Activated naive CD8-positive, alpha-beta T cell treated with anti-CD3 and anti-CD28 coated beads, Interleukin-2, amount 50 U/mL, for 16 hours (primary cell): ENCODE measurements around the gene LINGO3.

ENCODE experiments used
- DNase-seq: peaks from one replicate; pipeline ENCODE4 v3.0.0-alpha.2; 2020; ENCODE audit warnings: low read depth, low spot score

The LINGO3 gene

DNA sequence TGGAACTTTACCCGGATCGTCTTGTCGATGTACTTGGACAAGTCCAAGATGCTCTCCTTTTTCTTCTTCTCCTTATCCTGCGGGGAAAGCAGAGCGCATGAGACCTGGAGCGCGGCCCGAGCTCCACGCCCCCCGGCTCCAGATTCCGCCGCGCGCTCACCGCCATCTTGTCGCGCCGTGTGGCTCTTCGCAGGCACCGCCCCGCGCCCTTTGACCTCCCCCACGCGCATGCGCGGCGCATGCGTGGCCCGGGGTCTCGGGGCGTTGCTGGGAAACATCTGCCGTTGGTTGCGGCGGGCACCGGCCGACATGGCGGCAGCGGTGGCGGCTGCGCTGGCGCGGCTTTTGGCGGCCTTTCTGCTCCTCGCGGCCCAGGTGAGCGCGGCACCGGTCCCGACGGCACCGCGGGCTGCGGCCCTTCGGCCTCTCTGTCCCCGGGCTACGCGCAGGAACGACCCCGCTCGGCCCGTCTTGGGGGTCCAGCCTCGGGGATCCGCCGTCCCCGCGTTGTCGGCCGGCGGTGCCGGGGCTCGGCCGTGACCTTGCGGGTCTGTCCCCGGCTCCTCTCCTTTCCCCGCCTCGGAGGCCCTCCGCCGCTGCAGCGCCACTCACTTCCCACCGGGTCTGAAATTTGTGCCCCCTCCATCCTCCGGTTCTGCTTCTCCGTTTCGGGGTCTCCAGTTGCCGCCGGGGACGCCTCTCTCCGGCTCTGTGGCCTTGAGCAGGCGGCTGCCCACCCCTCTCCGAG is 20.6 kb upstream of the LINGO3 start, which contains the start of the genes LSM7 and SPPL2B:
TSS of gene LSM7 (minus strand) at position 186 of the 748 bp plus-strand sequence. CDS start at position 166, 20 bp downstream.
TSS of gene SPPL2B (plus strand) at position 284 of the 748 bp plus-strand sequence. CDS start at position 310, 26 bp downstream.
- peak; percentile 84 for DNase-seq

DNA sequence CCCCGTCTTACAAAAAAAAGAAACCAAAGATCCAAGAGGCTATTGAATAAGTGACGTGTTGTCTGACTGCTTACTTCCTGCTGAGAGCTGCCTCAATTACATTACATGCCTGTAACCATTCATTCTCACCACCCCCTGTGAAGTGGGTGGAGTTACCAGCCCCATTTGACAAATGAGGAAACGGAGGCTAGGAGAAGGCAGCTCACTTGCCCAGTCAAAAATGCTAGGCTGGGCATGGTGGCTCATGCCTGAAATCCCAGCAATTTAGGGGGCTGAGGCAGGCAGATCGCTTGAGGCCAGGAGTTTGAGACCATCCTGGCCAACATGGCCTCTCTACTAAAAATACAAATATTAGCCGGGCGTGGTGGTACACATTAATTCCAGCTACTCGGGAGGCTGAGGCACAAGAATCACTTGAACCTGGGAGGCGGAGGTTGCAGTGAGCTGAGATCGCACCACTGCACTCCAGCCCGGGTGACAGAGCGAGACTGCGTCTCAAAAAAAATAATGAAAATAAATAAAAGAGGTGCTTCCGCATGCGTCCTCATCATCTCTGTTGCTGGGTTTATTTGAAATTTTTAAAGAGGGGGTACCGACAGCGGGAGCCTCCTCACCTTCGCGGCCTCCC is 19.9 kb upstream of the LINGO3 start:
- DNase-seq, result peak; percentile 30

DNA sequence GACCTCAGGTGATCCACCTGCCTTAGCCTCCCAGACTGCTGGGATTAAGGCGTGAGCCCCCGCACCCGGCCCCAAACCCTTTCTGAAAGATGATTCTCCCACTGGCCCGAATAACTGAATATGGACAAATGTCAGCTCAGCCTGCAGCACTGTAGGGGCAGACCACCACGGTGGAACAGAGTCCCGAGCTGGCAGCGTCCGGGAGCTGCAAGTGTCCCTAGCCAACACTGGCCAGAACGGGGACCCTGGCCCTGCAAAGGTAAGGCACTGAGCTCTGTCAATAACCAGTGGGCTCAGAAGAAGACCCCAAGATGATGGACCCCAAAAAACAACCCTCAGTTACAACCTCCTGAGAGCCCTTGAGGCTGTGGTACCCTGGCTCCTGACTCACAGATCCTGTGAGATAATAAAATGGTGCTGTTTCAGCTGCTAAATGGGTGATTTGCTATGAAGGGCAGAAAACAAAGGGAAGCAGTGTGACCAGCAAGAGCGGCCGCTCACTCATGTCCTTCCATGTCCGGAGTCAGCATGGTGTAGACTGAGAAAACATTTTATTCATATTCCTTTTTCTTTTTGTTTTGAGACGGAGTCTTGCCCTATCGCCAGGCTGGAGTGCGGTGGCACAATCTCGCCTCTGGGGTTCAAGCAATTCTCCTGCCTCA is 18.9 kb upstream of the LINGO3 start:
- DNase-seq, result no peak

DNA sequence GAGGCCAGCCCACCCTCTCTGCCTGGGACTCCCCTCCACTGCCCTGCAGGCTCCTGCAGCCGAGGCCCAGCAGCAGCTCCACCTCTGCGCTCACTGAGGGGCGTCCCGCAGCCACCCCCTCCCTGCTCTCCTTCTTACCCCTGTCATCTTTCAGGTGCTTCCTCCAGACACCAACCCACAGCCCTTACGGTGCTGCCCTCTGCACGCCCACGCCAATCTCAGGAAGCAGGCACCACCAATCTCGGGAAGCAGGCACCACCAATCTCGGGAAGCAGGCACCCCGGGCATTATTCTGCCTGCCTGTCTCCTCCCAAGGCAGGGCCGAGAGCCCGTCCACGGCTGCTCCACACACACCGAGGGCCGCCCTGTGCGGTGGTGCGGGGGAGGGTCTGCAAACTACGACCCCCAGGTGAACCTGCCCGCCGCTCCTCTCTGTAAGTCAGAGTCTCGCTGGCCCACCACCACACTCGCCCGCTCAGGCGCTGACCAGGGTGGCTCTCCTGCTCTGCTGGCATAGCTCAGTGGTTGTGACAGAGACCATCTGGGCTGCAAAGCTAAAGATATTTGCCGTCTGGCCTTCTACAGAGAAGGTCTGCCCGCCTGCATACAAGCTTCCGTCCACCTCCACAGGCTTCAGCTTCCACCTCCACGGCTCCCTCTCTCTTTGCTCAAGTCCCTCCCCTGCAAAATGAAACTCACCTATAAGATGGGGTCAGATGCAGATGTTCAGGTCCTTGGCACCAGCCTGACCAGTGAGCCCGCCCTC is 17.5 kb upstream of the LINGO3 start:
- no peak for DNase-seq

DNA sequence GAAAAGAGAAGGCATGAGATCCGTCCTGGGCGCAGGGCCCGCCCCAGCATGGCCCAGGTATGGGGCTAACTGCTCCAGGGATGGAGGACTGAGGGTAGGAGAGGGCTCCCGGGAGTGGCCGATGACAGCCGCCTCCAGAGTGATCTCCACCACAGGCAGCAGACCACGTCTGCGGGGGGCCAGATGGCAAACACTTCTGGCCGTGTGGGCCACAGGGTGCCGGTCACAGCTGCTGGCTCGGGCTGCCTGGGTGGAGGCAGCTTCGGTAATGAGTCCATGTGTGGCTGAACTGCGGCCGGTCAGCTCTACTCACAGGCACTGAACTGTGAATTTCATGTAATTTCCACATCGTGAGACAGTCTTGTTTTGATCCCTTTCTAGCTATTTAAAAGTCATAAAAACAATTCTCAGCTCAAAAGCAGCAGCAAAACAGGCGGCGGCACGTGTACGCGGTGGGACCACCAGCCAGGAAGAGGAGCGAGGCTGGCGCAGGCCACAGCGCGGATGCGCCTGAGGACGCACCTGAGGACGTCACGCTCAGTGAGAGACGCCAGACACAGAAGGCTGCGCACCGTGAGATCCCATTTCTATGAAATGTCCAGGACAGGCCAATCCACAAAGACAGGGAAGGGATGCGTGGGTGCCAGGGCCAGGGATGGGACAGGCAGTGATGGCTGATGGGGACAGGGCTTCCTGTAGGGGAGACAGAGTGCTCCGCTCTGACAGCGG is 16.4 kb upstream of the LINGO3 start:
- DNase-seq, result no peak

DNA sequence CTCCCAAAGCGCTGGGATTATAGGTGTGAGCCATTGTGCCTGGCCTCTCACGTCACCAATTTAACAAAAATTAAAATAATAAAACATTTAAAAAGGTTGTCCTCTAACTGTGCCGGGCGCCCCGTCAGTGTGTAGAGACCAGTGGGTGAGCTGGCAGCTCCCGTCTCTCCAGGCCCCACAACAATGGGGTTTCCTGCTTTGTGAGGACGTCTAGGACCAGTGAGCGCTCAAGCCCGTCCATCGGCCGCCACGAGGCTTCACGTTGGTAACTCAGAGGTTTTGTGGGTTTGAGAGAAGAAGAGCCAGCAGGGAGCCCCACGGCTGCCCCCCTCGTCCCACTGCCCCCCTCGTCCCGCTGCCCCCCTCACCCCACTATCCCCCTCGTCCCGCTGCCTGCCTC is 15.8 kb upstream of the LINGO3 start:
- DNase-seq, result no peak

DNA sequence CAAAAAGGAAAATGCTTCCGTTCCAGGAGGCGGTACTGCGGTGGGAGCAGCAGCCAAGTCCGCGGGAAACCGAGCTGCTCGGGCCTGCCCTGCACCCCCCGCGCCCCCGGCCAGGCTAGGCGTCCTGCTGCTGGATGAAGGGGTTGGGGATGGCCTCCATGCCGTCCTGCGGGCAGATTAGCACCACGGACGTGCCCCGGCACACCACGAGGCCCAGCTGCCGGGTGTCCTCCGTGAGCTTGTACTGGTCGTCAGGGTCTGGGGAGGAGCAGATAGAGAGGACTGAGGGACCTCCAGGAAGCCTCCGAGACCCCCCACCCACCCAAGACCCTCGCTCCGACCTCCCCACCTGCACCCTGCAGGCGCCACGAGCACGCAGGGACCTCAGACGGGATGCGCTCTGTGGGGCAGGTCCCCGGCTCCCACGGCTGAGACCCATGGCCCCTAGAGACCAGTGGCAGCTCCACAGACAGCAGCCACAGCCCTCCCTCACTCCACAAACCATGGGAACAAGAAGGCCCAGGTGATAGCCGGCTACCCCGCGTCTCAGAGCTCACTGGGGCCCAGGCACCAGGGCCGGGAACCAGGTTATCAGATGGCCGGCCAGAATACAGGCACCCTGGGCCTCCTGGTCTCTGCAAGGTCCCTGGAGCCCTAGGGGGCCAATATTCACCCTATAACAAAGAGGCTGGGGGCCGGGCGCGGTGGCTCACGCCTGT is 13.8 kb upstream of the LINGO3 start:
- no peak for DNase-seq

DNA sequence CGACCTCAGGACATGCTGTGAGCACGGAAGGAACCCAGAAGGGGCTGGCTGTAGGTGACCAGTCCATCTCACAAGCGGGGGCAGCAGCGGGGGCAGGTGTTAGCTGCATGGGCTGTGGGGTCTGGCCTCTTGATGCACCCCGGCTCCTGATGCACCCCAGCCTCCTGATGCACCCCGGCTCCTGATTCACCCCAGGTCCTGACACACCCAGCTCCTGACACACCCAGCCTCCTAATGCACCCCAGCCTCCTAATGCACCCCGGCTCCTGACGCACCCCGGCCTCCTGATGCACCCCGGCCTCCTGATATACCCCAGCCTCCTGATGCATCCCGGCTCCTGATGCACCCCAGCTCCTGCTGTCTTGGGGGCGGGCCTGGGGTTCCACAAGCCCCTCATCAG is 13.0 kb upstream of the LINGO3 start:
- DNase-seq, result no peak

DNA sequence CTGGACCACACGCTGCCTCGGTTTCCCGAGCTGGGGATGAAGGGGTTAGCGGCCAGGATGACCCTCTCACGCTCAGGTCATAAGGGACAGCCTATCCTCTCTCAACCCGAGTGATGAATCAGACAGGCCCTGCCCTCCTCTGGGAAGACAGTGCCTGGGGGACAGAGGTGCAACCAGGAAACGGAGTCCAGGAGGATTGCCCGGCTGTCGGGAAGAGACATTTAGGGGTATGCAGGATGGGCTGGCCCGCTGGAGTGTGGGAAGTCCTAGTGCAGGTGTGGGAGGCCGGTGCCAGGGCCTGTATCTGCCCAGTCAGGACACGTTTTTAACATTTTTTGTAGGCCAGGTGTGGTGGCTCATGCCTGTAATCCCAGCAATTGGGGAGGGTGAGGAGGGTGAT is 12.1 kb upstream of the LINGO3 start:
- no peak for DNase-seq

DNA sequence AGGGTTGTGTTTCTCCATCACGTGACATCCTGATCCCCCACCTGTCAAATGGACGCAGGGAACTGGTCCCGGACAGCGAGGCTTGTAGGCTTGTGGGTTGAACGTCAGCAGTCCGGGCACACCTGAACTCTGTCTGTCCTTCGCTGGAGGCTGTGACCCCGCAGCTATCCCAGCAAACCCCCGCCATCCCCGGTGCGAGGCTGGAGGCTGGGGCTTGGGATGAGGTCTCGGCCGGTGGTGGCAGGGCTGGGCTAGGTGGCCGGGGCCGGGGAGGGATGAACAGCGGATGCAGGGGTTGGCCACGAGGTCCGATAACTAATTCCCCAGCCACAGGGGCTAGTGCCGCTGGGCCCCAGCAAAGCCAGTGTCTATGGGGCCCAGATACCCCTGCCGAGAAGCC is 11.6 kb upstream of the LINGO3 start:
- DNase-seq, result no peak

DNA sequence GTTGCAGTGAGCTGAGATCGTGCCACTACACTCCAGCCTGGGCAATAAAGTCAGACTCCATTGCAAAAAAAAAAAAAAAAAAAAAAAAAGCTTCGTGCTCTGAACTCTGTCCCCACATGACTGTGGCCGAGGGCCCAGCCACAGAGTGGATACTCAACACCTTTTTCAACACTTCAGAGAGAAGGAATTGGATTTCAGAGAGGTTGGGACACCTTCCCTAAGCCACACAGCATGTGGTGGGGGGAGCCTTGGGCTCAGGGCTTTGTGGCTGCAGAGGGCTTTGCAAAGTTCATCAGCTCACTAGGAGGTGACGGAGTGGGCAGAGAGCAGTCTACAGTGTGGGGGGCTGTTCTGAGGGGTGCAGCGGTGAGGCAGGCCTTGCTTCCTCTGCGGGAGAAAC is 11.0 kb upstream of the LINGO3 start:
- DNase-seq, result no peak

DNA sequence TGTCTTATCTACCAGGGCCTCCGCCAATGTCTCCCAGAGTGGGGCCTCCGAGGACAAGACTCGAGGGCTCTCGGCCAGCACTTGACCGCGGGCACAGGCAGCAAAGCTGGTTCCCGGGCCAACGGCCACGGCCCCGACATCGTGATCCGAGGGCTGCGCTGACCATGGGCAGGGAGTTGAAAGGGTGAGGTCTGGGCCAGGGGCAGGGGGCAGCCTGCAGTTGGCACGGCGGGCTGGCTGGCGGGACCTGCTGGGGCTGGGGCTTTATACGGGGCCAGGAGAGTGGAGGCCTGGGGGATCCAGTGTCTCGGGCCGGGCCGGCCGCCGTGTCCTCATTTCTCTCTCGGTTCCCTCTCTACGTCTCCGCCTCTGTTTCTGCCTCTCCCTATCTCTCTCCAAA is 9.8 kb upstream of the LINGO3 start:
- no peak for DNase-seq

DNA sequence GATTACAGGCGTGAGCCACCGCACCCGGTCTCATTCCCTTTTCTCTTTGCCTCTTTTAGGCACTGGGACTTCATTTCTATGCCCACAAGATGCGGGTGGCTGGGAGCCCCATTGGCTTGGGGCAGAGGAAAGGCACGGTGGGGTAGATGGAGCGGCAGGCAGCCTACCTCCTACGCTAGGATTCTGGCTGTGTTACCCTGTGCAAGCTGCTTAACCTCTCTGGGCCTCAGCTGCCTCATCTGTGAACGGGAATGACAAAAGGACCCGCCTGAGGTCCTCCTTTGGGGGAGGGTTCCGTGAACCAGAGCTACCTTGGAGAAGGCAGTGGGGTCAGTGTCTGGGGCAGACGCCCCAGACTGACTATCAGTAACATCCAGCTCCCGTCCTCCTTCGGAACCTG is 9.3 kb upstream of the LINGO3 start:
- DNase-seq, result no peak

DNA sequence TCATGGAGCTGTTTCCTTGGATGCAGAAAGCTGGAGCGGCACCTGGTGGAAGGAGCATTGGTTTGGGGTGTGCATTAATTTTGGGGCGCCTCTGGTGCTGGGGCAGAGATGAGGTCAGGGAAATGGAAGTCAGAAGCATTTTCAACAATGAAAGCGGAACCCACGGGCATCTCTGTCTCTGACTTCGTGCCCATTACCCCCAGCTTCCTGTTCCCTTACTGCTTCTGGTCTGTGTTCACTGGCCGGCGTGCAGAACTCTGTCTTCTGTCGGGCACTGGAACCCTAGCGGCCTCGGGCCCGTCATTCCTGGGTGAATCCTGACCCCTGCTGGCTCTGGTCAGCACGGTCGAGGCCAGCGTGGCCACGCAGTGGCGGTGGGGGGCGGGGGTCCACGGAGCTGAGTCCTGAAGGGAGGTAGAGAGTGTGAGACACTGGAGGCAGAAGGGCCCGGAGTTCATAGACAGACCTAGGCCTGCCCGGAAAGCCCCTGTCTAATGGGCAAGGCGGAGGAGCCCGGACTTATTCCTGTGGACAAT is 7.9 kb upstream of the LINGO3 start:
- no peak for DNase-seq

DNA sequence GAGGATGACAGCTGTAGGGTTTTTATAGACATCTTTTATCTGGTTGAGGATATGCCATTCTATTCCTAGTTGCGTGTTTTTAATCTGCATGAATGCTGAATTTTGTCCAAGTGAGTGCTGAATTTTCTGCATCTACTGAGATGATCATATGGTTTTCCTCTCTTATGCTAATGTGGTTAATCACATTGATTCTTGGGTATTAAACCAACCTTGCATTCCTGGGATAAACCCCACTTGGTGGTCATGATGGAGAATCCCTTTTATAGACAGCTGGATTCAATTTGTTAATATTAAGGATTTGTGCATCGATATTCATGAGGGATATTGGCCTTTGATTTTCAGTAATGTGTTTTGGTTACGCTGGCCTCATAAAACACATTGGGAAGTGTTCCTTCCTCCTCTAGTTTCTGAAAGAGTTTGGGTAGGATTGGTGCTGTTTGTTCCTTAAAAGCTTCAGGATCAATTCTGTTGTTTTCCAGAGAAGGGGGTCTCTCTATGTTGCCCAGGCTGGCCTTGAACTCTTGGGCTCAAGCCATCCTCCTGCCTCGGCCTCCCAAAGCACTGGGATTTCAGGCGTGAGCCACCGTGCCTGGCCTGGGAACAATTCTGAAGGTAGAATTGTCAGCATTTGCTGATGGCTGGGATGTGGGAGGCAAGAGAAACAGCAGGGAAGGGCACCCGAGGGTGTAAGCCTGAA is 7.3 kb upstream of the LINGO3 start:
- no peak for DNase-seq

DNA sequence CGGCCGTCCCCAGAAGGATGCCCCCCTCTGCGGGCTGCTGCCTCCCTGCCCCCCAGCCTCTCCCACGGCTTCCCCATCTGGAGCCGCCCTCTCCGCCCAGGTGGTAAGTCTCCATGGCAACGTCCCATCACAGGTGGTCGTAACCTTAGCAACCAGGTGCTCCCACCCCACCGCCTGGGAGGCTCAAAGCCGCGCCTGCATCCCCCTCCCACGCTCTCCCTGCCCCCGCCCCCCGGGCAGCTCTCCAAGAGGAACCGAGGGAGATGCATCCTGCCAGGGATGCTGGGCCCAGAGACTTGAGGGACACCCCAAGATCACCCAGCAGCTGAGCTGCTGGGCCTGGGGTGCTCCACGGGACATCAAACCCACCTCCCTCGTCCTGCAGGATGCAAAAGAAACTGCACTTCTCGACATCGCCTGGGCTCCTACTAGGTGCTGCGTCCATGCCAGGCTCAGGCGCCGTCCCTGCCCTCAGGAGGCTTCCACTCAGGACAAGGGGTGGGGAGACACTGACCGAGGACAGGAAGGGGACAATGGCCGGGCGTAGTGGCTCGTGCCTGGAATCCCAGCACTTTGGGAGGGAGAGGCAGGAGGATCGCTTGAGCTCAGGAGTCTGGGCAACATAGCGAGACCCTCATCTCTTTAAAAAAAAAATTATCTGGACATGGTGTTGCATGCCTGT is 5.0 kb upstream of the LINGO3 start:
- no peak for DNase-seq

DNA sequence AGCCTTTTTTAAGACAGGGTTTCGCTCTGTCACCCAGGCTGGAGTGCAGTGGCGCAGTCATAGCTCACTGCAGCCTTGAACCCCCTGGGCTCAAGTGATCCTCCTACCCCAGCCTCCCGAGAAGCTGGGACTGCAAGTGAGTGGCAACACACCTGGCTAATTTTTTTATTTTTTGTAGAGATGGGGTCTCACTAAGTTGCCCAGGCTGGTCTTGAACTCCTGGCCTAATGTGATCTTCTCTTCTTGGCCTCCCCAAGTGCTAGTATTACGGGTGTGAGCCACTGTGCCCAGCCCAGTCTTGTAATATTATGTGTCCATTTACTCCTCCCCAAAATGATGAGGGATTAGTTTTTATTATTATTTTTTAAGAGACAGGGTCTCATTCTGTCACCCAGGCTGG is 3.1 kb upstream of the LINGO3 start:
- no peak for DNase-seq

DNA sequence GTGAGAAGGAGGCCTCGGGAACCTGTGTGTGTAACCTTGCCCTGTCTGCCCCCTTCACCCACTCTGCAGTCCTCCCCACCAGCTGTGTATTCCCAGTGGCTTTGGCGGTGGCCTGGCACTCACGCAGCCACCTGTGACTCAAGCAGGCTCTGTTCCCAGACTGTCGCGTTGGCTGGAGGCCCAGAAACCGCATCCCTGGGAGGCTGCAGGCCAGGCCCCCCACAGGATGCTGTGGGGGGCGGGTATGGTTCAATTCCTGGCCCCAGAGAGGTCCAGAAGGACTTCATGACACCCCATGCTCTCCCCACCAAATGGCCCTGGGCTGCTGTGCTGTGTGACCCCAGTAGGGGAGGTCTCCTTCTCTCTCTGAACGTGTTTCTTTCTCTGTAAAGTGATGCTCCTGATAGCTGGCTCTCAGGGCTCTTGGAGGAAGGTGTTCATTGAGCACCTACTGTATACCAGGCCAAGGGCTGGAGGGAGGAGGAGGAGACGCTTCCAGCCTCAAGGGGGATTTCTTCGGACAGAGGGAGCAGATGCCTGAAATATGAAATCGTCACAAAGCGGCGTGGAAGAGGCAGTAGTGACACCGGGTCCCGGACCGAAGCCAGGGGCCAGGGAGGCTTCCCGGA is 1.9 kb upstream of the LINGO3 start:
- no peak for DNase-seq

DNA sequence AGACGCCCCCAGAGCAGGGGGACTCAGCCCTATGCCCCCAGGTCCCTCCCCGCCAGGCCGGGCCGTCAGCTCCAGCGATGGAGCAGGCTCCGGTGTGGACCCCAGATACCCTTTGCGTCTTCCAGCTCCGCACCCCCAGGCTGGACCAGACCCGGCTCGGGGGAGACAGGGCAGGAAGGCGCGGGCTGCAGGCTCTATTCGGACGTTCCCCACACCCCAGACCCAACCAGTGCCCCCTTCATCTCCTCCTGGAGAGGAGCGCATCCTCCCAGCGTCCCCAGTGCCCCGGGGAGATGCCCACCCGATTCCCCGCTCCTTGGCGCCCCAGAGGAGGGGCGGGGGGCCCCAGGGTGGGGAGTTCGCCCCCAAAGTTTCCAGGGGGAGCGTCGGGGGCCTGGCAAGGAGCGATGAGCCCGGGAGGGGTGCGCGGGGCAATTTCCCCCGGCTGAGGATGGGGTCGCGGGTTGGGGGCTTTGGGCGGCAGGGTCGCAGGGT is 389 bp downstream of the LINGO3 start:
- DNase-seq, result no peak
